Bronchial epithelial cell (primary cell): ENCODE results near the gene TMBIM4. TPM values are rescaled to one million over a fixed set of nuclear protein-coding genes. Genes with fewer than 3 reads are reported as not detected.
A peak's percentile ranks its signal among the peaks of the same experiment; 100 is the strongest.

Source experiments
- DNase-seq: peaks from one replicate; pipeline ENCODE4 v3.0.0-alpha.2; 2010; ENCODE audit warnings: low read depth
- FAIRE-seq: peaks from 2 replicates; lab custom pipeline; 2011; peaks lifted over from hg19 to GRCh38; lab: Jason Lieb, UNC
- H3K27me3 ChIP-seq: 2 replicates; pipeline ENCODE4 v1.5.1; 2011; ENCODE audit warnings: low read length; ENCODE audit not compliant: control insufficient read depth, insufficient read depth
- H3K36me3 ChIP-seq: 2 replicates; pipeline ENCODE4 v1.5.1; 2011; ENCODE audit warnings: low read length; ENCODE audit not compliant: control insufficient read depth, insufficient read depth
- H3K4me3 ChIP-seq: 2 replicates; pipeline ENCODE4 v1.5.1; 2011; ENCODE audit warnings: mild to moderate bottlenecking, low read depth, low read length, control low read depth
- total RNA-seq: library from RNA; depleted of rRNA; stranded (reverse); fragments of >200 nt; gene quantifications from 2 replicates; pipeline ENCODE4 v1.2.1, GENCODE V29; 2014
- TF ChIP-seq, protein P1 (sequence below): IDR thresholded peaks from 2 replicates; pipeline ENCODE4 v1.5.1; 2011; ENCODE audit warnings: mild to moderate bottlenecking, moderate library complexity, low read length, control low read depth, inconsistent platforms; ENCODE audit not compliant: insufficient read depth, severe bottlenecking

TMBIM4 gene
- total RNA-seq, 1 donor from 2014 or later: 29.5 TPM

- TF ChIP-seq, protein P1, sequence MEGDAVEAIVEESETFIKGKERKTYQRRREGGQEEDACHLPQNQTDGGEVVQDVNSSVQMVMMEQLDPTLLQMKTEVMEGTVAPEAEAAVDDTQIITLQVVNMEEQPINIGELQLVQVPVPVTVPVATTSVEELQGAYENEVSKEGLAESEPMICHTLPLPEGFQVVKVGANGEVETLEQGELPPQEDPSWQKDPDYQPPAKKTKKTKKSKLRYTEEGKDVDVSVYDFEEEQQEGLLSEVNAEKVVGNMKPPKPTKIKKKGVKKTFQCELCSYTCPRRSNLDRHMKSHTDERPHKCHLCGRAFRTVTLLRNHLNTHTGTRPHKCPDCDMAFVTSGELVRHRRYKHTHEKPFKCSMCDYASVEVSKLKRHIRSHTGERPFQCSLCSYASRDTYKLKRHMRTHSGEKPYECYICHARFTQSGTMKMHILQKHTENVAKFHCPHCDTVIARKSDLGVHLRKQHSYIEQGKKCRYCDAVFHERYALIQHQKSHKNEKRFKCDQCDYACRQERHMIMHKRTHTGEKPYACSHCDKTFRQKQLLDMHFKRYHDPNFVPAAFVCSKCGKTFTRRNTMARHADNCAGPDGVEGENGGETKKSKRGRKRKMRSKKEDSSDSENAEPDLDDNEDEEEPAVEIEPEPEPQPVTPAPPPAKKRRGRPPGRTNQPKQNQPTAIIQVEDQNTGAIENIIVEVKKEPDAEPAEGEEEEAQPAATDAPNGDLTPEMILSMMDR: no peak
- DNase-seq: peak; percentile 64
- Histone ChIP-seq H3K27me3 (no peaks in the 10 kb centered on the region), H3K36me3 (no peaks in the 10 kb centered on the region), H3K4me3 (no peak overlapping the region)
- no peak for FAIRE-seq
These were observed 34.0 kb upstream of the TMBIM4 start for GRCh38 chr12:66203820-66204219.

GRCh38 chr12:66199831-66200509 lies 30.2 kb upstream of the TMBIM4 start:
- H3K36me3 ChIP-seq: no peaks in the 10 kb centered on the region
- no peaks in the 10 kb centered on the region for H3K27me3 ChIP-seq
- TF ChIP-seq, protein P1: no peak
- DNase-seq: peak; percentile 53
- no peak for FAIRE-seq
- H3K4me3 ChIP-seq: no peak overlapping the region

DNA sequence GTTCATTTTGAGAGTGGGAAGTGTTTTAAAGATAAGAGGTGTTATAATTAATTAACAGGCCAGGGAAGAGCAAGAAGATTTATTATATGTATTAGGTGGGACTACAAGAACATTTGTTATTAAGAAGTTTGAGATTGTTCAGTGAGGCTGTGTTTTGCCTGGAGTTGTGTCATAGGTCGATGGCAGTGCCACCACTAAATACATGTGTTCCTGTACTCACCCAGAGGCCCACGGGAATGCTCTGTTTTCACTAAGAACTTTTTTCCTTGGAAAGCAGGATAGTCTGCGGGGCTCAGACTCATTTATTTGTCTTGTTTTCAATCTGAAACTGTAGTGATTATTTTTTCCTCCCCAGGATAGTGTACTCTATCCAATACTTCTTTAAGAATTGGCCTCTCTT lies 29.3 kb upstream of the TMBIM4 start:
- H3K4me3 ChIP-seq: no peak overlapping the region
- FAIRE-seq (no peak), DNase-seq (no peak)
- TF ChIP-seq, protein P1: no peak
- no peaks in the 10 kb centered on the region for H3K27me3 ChIP-seq
- H3K36me3 ChIP-seq: no peaks in the 10 kb centered on the region

DNA sequence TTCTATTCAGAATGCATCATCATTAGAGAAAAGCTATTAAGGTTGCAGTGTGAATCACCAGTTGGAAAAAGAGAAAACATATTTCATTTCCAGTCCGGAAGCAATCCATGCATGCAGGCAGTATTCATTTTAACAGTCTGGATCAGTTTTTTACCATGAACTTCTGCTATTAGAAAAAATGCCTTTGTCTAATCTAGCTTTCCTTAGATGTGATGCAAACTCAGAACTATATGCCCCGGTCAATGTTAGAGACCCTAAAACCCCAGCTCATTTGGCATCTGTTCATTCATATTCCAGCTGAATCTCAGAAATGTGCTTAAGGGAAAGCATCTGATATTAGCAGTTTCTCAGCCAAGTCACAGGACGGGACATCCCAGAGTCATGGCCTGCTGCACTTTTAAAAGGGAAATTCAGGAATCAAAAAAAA lies 27.7 kb upstream of the TMBIM4 start:
- FAIRE-seq (no peak), DNase-seq (no peak)
- H3K27me3 ChIP-seq: no peaks in the 10 kb centered on the region
- TF ChIP-seq, protein P1: no peak
- H3K4me3 ChIP-seq: no peak overlapping the region
- no peaks in the 10 kb centered on the region for H3K36me3 ChIP-seq

DNA sequence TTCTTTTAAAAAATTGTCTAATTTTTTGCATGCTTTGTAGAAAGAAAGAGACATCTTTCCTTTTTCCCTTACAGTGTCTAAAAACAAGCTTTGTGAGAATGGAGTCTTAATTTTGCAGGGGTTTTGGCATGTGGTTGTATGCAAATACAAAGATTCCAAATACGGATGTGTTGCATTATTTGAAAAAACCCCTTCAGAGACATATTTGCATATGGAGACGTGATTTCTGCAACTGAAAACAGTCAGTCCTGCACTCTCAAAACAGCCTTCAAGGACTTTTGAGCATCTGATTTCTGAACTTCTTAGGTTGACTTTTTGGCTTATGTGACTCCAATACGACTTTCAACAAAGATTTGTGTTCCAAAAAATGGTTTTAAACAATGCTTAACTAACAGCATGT lies 27.0 kb upstream of the TMBIM4 start:
- no peak for FAIRE-seq
- Histone ChIP-seq H3K36me3 (no peaks in the 10 kb centered on the region), H3K4me3 (no peak overlapping the region), H3K27me3 (no peaks in the 10 kb centered on the region)
- DNase-seq: peak; percentile 23
- TF ChIP-seq, protein P1: no peak

DNA sequence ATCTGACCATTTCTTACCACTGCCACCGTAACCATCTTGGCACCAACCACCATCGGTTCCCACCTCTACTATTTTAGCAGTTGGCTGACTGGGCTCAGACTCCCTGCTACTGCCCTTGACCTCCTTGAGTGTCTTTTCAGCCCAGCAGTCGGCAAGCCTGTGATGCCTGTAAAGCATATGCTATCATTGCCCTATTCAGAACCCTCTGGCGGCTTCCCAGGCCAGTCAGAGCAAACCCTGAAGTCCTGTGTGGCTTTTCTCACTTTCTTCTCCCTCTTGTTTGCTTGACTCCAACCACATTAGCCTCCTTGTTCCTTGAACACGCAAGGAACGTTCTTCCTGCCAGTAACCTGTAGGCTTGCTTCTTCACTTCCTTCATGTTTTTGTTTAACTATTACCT lies 25.4 kb upstream of the TMBIM4 start:
- TF ChIP-seq, protein P1: no peak
- no peak for FAIRE-seq
- no peak for DNase-seq

More for the DNA sequence above, 25.4 kb upstream of the TMBIM4 start:
- H3K36me3 ChIP-seq: no peaks in the 10 kb centered on the region
- H3K27me3 ChIP-seq: no peaks in the 10 kb centered on the region
- H3K4me3 ChIP-seq: no peak overlapping the region
